ENCODE data around the gene POU5F1.
"Not testable (repeated sequence)": the region's sequence is repeated elsewhere in the genome, so short reads cannot be mapped to it uniquely, and the experiment has no call there.

Gene POU5F1

DNA sequence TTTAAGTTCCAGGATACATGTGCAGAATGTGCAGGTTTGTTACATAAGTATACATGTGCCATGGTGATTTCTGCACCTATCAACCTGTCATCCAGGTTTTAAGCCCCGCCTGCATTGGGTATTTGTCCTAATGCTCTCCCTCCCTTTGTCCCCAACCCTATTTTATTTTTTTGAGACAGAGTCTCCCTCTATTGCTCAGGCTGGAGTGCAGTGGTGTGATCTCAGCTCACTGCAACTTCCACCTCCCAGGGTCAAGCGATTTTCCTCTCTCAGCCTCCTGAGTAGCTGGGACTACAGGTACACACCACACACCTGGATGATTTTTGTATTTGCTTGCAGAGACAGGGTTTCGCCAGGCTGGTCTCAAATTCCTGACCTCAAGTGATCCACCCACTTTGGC lies 18.7 kb upstream of the POU5F1 start:
- not testable (repeated sequence) for DNase-seq

DNA sequence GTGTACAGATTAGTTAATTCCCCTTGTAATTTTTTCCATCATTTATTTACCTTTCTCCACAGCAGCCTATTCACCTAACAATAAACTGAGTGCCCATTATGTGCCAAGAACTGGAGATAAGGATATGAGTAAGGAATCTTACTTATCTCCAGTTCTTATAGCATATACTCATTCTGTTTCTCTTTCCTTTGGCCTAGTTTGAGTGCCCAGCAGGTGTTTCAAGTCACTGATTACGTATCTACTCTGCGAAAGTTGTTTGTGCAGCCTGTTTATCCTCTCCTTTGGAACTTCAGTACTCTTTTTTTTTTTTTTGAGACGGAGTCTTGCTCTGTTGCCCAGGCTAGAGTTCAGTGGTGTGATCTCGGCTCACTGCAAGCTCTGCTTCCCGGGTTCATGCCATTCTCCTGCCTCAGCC lies 17.3 kb upstream of the POU5F1 start:
- DNase-seq = no peak

DNA sequence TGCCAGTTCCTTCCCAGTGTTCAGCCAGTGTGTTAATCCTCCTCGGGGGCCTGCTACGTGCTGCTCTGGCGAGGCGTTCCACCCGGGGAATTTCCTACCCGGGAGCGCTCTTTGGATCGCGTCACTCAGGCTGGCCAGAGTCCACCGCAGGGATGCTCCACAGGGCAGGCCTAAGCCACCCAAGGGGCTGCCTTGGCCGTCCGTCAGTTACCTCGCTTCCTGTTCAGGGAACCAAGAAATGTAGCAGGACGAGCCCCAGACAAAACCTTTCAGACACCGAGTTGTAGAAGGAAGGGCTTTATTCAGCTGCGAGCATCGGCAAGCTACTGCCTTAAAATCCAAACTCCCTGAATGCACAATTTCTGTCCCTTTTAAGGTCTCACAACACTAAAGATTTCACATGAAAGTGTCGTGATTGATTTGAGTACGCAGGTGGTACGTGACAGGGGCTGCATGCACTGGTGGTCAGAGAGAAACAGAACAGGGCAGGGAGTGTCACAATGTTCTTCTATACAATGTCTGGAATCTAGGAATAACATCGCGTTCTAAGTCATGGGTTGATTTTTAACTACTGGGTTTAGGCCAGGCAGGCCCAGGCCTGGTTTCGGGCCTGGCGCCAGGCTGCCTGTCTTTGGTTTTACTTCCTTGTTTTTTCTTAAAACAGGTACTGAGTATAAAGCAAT lies 15.7 kb upstream of the POU5F1 start:
- DNase-seq = no peak

DNA sequence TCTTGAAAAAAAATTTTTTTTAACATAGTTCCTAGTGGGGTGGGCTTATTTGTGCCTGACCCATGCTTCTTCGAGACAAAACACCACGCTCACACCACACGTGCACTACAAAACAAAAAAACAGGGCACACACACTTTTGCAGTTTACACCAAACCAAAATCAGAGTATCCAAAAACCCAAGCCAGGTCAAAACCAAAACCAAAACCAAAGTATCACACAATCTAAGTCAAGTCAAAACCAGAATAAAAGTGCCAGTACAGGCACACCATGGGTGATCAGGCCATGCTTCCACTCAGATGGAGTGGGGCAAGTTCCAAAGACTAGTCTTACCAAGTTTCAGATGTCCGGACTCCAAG lies 15.2 kb upstream of the POU5F1 start:
- DNase-seq = not testable (repeated sequence)

DNA sequence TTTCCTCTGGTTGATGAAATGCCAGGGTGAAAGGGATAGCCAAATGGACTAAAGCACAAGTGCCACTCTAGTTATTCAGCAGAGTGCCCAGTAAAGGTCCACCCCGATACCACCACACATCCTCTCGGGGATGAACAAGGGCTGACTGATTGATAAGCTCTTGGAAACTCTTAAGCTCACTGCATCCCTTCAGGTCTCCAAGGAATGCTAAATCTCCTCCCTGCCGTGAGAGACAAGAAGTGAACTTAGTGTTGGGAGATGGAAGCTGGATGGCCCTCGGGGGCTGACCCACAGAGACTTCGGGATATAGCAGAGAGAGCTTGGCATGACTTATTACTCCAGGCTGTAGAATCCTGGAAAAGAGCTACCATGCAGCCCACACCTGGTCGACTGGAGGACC lies 13.4 kb upstream of the POU5F1 start:
- DNase-seq = not testable (repeated sequence)

DNA sequence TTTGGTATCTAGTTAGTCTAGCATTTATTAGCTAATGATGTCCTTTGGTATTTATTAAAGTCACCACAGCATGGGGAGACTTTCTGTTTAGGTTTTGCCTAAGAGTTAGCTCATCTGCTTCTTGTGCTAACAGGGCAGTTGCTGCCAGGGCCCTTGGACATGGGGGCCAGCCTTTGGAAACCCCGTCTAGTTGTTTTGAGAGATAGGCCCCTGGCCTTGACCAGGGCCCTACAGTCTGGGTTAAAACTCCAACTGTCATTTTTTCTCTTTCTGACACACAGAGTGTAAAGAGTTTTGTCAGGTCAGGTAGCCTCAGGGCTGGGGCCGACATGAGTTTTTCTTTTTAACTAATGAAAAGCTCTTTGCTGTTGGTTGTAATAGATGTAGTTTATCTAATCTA lies 12.8 kb upstream of the POU5F1 start:
- not testable (repeated sequence) for DNase-seq

DNA sequence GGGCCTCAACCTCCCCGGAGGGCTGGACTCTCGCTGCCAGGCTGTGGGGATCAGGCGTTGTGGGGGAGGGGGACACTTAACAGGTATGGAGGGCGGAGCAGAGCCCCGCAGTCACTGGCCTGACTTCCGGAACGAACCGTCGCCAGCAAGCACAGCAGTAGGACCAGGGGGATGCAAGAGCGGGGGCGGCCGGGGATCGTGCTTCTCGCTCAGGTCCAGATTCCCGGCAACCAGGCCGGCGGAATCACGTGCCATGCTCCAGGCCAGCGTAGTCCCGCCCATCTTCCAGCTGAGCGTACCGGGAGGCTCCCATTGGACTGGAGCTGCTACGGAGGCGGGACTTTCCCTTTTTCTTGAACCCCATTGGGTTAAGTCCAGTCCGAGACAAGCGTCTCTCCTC lies 10.0 kb upstream of the POU5F1 start:
- DNase-seq = no peak

DNA sequence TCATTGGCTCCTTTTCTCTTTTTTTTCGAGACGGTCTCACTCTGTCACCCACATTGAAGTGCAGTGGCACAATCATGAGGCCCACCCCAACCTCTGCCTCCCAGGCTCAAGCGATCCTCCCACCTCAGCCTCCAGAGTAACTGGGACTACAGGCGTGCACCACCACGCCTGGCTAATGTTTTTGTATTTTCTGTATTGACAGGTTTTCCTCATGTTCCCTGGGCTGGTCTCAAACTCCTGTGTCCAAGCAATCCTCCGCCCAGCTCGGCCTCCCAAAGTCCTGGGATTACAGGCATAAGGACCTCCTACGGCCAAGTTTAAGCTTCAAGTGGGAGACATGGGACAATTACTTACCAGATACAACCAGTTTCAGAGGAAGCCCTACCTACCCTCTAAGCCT lies 9.4 kb upstream of the POU5F1 start:
- no peak for DNase-seq

DNA sequence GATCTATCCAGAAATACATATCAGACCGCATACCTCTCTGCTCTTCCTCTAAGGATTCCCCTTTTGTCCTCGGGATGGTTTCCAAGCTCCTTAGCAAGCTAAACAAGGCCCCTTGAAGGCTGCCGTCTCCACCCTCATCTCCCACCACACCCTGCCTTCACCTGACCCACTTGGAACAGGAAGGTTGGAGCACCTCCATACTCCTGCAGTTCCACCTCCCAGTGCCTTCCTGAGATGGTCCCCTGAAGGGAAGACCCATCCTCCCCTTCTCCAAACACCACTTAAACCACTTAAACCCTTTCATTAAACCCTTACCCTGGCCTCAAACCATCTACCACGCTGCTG lies 8.5 kb upstream of the POU5F1 start:
- no peak for DNase-seq

DNA sequence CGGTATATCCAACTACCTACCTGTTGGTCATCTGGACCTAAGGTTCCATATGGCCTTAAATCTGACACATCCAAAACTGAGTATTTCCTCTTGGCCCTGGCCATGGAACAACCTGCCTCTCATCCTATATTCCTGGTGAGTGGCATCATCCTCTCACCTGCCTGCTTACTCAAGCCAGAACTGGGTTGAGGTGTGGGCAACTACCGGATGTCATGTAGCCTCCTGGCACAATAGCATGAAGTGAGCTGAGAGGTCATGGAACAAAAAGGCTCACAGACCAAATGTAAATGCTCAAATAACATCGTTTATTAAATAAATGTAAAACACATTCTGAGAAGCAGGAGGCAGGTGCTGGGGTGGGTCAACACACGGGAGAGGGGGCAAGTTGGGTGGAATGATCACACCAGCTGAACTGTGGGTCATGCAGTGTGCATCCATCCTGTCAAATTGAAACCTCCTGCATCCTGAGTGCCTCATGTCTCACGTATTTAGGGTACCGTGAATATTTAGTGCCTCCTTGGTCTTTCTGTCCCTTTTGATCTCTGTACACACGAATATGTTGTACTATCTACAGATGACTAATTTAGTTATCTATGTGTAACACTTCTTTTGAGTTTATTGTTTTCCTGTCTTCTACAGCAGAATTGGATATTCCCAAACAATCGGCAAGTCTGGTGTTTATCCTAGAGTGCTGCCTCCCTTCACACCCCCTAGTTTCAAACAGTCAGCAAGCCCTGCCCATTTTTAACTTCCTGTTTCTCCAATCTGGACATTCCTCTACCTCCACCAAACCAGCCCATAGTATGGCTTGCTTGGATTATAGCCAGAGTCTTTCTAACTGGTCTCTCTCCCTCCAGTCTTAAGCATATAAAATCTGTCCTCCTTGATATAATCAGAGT lies 7.9 kb upstream of the POU5F1 start:
- DNase-seq = no peak

DNA sequence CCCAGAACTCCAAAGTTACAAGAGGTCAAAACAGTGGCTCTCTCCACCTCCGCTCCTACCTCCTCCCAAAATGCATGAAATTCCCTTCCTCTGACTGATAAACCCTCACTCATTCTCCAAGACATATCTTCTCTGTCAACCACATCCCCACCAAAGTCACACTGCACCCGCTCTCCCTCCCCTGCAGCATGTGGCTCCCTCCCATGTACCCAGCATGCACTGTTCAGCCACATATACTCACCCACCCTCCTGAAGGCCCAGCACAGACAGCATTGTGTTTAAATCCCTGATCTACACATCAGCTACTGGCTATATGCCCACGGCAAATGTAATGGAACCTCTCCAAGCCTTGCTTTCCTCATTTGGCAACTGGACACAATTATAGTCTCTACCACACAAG lies 5.5 kb upstream of the POU5F1 start:
- no peak for DNase-seq

DNA sequence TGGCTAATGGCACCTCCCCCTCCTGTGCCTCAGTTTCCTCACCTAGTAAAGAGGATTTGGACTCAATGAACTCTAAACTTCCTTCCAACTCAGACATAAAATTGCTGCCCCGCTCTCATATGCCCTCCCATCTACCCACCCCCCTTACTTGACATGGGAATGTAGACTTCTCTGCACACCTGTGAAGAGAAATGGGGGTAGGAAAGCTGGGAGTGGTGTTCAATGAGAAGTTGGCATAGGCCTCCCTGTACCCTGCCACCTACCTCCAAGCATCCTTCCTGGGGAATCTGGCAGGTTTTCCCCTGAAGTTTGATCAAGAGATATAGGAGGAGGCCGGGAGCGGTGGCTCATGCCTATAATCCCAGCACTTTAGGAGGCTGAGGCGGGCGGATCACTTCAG lies 3.9 kb upstream of the POU5F1 start:
- no peak for DNase-seq

DNA sequence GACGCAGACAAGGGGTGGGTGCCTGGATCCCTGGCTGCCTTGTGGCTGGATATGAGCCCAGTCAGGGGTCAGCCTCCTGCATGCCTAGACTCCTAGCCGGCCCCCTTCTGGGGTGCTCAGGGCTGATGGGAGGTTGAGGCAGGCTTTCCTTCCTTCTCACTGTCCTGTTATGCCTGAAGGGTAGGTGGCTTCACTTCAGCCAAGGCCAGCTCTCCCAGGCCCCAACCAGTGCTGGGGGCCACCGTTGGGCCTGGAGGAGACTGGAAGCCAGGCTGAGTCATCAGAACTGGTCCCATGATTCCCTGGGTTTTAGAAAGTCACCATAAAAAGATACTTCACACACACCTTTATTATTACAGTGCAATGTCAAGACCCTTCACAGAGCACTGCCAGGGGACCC lies 2.9 kb upstream of the POU5F1 start:
- no peak for DNase-seq

DNA sequence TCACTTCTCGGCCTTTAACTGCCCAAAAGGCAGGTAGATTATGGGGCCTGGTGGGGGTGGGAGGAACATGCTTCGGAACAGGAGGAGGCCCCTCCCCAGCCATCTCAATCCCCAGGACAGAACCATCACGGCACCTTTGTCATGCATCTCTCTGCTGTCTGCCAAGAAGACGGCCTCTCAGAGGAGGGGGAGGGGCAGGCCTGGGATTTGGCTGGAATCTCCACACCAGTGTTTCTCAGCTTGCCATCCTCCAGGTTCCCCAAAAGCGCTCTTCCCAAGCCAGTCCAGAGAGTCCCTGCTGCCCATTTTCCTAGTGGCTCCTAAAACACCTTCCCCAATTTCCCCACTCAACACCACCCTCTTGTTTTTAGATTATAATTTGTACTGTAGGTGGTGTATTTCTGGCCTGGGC lies 2.5 kb upstream of the POU5F1 start:
- DNase-seq = no peak

DNA sequence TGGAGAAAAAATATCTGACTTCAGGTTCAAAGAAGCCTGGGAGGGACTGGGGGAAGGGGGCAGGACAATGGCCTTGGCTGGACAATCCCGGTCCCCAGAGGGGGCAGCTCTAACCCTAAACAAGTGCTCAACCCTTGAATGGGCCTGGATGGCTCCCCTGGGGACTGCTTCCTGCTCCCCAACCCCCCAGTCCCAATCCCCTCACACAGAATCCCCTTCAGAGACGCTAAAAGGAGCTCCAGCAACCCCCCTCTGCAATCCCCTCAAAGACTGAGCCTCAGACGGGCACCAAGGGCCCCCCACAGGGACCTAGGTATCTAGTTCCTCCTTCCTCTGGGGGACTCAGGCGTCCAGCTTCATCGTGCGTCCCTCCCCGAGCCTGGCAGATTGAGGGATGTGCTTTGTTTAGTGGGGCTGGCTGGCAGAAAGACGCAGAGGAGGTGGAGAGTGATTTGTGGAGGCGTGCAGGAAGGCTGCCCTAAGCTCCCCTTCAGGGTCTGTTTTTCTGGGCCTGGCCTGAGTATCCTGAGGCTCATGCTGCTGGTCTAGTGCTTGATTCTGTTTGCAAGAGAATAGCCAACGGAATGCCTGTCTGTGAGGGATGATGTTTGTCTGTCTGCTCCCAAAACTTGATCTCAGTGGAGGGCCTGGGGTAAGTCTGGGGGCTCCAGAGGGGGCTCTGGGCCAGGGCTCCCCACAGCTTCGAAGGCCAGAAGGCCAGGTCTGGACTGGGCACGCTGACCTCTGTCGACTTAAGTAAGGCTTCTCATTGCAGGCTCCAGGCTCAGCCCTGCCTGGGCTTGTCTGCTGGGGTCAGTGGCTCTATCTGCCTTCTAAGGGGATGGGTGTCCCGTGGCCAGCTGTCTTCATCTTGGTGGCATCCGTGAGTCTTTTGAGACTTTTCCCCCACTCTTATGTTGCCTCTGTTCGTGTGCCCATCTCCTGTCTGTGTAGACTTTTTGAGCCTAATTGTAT lies 1.7 kb upstream of the POU5F1 start:
- no peak for DNase-seq

DNA sequence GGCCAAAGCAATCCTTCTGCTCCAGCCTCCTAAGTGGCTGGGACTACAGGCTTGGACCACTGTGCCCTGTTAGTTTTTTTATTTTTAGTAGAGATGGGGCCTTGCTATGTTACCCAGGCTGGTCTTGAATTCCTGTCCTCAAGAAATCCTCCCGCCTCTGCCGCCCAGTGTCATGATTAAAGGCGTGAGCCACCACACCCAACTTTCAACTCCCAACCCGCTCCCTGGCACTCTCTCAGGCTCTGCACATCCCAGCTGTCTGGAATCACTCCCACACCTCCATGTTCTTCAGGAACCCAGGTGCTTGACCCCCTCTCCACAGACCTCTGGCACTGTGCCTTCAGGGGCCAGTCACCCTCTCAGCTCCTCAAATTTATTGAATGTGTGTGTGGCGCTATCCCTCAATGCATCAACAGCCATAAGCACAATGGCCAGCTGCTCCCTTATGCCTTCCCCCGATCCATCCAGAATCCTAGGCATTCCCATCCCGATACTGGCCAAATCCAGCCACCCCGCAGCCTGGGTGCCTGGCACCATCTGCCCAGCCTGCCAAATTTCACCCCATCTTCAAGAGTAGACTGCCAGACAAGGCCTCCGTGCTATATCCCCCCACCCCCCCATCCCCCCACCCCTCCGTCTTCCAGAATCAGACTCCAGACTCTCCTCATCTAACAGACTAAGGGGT lies 647 bp upstream of the POU5F1 start:
- no peak for DNase-seq

DNA sequence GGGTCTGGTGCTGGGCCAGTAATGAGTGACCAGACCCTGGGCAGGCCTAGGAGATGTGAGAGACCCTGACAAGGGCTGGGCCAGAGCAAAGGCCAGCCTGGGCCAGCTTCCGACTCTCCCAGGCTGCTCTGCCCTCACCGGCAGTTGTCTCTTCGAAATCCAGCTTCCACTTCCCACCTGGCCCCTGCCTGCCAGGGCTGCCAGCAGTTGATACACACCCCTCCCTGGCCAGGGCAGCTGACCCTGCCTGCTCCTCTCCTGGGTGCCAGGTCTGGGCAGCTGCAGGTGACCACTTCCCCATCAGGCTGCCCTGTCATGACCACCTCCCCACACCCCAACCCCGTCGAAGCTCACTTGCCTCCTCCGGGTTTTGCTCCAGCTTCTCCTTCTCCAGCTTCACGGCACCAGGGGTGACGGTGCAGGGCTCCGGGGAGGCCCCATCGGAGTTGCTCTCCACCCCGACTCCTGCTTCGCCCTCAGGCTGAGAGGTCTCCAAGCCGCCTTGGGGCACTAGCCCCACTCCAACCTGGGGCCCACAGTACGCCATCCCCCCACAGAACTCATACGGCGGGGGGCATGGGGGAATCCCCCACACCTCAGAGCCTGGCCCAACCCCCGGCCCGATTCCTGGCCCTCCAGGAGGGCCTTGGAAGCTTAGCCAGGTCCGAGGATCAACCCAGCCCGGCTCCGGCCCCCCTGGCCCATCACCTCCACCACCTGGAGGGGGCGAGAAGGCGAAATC lies 453 bp downstream of the POU5F1 start:
- not testable (repeated sequence) for DNase-seq

DNA sequence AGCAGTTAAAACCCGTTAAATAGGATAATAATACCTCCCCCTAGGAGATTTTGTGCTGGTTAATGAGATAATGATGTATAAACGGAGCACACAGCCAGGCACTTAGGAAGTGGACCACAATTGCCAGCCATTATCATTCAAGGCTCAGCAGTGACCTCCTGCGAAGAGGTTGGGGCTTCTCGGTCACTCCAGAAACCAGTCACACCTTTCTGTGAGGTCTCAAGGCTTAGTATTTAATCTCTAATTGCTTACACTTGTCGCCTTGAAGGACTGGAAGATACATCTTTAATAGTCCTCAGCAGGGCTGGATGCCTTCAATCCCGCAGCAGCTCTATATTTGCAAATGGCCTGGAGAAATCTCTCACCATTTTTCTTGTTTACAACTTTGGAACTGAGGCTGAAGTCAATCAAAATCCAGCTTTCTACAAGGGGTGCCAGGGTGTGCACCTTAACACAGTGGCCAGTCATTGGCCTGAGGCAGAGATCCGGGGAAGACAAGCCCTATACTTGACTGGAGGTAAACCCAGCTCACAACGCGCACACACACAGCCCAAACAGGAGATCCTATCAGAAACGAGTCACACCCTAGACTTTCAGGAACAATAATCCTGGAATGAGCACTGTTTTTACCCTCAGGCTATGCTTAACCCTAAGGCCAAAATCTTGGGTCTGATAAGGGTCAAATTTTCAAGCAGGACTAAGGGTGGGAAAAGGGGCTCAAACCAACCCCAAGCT lies 1.2 kb downstream of the POU5F1 start:
- no peak for DNase-seq

DNA sequence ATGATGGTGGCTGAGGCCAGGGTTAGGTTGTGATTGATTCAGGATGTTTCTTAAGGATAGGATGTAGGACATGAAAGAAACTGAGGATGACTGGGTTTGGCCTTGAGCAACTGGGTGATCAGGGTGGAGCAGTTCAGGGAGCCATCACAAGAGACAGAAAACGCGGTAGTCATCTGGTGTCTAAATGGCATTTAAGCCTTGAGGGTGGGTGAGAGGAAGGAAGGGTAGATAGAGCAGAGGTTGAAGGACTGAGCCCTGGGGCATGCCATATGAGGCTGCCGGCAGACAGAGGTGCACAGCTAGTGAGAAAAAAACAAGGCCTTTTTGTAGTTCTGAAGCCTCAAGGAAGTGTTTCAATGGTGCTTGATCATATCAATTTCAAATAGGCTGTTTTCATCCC lies 1.9 kb downstream of the POU5F1 start:
- no peak for DNase-seq

DNA sequence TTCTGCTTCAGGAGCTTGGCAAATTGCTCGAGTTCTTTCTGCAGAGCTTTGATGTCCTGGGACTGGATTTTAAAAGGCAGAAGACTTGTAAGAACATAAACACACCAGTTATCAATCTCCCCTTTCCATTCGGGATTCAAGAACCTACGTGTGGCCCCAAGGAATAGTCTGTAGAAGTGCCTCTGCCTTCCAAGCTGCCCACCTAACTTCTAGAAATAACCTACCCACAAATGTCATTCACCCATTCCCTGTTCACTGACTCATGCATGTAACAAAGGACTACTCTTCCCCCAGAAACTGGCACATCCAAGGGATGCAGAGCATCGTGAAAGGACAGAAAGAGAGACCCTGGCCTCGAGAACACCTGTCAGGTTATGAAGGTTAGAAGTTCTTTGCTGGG lies 4.5 kb downstream of the POU5F1 start:
- no peak for DNase-seq
